ENCODE data around the gene IQGAP2.

DNA sequence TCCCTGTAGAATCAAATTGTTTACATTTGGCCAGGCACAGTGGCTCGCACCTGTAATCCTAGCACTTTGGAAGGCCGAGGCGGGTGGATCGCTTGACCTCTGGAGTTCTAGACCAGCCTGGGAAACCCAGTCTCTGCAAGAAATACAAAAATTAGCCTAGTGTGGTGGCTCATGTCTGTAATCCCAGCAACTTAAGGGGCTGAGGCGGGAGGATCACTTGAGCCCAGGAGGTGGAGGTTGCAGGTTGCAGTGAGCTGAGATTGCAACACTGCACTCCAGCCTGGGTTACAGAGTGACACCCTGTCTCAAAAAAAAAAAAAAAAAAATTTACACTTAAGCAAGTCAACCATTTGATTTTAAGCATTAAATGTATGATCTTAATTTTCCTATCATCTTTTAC, 17.5 kb upstream of the IQGAP2 start:
- TF ChIP-seq, protein P1, sequence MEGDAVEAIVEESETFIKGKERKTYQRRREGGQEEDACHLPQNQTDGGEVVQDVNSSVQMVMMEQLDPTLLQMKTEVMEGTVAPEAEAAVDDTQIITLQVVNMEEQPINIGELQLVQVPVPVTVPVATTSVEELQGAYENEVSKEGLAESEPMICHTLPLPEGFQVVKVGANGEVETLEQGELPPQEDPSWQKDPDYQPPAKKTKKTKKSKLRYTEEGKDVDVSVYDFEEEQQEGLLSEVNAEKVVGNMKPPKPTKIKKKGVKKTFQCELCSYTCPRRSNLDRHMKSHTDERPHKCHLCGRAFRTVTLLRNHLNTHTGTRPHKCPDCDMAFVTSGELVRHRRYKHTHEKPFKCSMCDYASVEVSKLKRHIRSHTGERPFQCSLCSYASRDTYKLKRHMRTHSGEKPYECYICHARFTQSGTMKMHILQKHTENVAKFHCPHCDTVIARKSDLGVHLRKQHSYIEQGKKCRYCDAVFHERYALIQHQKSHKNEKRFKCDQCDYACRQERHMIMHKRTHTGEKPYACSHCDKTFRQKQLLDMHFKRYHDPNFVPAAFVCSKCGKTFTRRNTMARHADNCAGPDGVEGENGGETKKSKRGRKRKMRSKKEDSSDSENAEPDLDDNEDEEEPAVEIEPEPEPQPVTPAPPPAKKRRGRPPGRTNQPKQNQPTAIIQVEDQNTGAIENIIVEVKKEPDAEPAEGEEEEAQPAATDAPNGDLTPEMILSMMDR (IDR thresholded peaks at IDR 0.05; ENCODE audit: insufficient read depth, low read length, poor library complexity, severe bottlenecking), result no peak
- no peak for TF ChIP-seq EZH2phosphoT487 (conservative IDR thresholded peaks at IDR 0.05; ENCODE audit: low read length)

Measured in SU-DHL-6 (cell line).